ENCODE measurements around the gene MDM1. TPM values are rescaled to one million over a fixed set of nuclear protein-coding genes. Genes with fewer than 3 reads are reported as not detected.

MDM1 gene
- total and polyA plus RNA-seq, 2 of the 13 experiments (the other 11 are each of a cell fraction or from before 2014, with no cell fraction given): 4.6 to 15.2 TPM

- FAIRE-seq: no peak
- Histone ChIP-seq H3K27me3 (ENCODE audit: control insufficient read depth in 1 of 2, insufficient read depth in 2 of 2, low read length in 2 of 2) (no peaks in the 10 kb centered on the region), H3K36me3 (replicated peaks in 1 of 2; ENCODE audit: control insufficient read depth in 1 of 2, insufficient read depth in 2 of 2, low read length in 2 of 2) (no peaks in the 10 kb centered on the region; a peak in 1 of 5 replicates), H3K9ac (ENCODE audit: insufficient read depth, low read depth, low read length) (no peak overlapping the region), H3K79me2 (ENCODE audit: insufficient read depth, low read length) (no peaks in the 10 kb centered on the region), H3K27ac (ENCODE audit: extremely low read length, insufficient read depth, low read length) (no peak overlapping the region), H3K9me3 (ENCODE audit: low read length) (no peaks in the 10 kb centered on the region), H3K4me3 (replicated peaks in 1 of 3; ENCODE audit: insufficient read depth in 1 of 3, low read depth in 2 of 3, low read length in 3 of 3) (no peak overlapping the region), H4K20me1 (ENCODE audit: insufficient read depth, low read length) (no peaks in the 10 kb centered on the region), H3K4me1 (ENCODE audit: insufficient read depth, low read length) (no peaks in the 10 kb centered on the region), H3K4me2 (ENCODE audit: low read depth, low read length) (no peak overlapping the region), H2AFZ (ENCODE audit: low read length) (no peak overlapping the region)
- in situ Hi-C loops (cut with HindIII; ENCODE audit: extremely low pct_ligation_motif_present, low pct_unique_long_range_greater_than_20kb) (no loop called here), intact Hi-C loops (cut with micrococcal nuclease; ENCODE audit: unreplicated experiment) (no loop called here)
- no peak for TF ChIP-seq IRF2 (CRISPR knock-in tag; IDR thresholded peaks at IDR 0.05)
- no peak for TF ChIP-seq CEBPG (CRISPR knock-in tag; IDR thresholded peaks at IDR 0.05)
- no peak for TF ChIP-seq ZNF431 (CRISPR knock-in tag; IDR thresholded peaks at IDR 0.05; ENCODE audit: borderline replicate concordance, low read depth)
- no peak for TF ChIP-seq E2F1 (CRISPR knock-in tag; IDR thresholded peaks at IDR 0.05)
- TF ChIP-seq TGIF2 (CRISPR knock-in tag; IDR thresholded peaks at IDR 0.05): no peak
- TF ChIP-seq KIAA2018 (CRISPR knock-in tag; IDR thresholded peaks at IDR 0.05; ENCODE audit: borderline replicate concordance): no peak
- no peak for TF ChIP-seq MXD1 (CRISPR knock-in tag; IDR thresholded peaks at IDR 0.05)
- ChIA-PET CTCF (ENCODE audit: low intra/inter-chr PET ratio, low total read pairs) (no interaction called here), POLR2A (no interaction called here)
- DNase-seq (ENCODE audit: low spot score): no peak
- no peak for ATAC-seq
- 91% methylated on average over 2 of the region's 2 CpGs for WGBS (ENCODE audit: low lambda C conversion rate)
- no TSS peak for BruUV-seq (replicated peaks)
These were observed 37.9 kb downstream of the MDM1 start for GRCh38 chr12:68294251-68294650.
